Esophagus muscularis mucosa (tissue), 4 donors: Measurements from ENCODE around the gene SYT9. TPM values are rescaled to one million over a fixed set of nuclear protein-coding genes. Genes with fewer than 3 reads are reported as not detected.
A peak's percentile ranks its signal among the peaks of the same experiment; 100 is the strongest.

Experiments used
- DNase-seq: peaks from one replicate; pipeline ENCODE4 v3.0.0-alpha.2; 2017; ENCODE audit errors: extremely low spot score
- H3K27ac ChIP-seq, 4 donors: fragments of 200-600 bp; sonication (generic); replicated peaks in 1 of 4; 1 replicate in 3 of 4; 2 replicates in 1 of 4; pipeline ENCODE4 v1.5.1; 2016 to 2019; ENCODE audit warnings: mild to moderate bottlenecking in 1 of 4
- H3K27me3 ChIP-seq, 4 donors: fragments of 200-600 bp; sonication (generic); one replicate each; pipeline versions ENCODE4 v1.5.1 to v1.6.0; 2016 to 2019
- H3K36me3 ChIP-seq, 4 donors: fragments of 200-600 bp; sonication (generic); one replicate each; pipeline ENCODE4 v1.5.1; 2016 to 2019
- H3K4me1 ChIP-seq, 4 donors: fragments of 200-600 bp; sonication (generic); one replicate each; pipeline ENCODE4 v1.5.1; 2016 to 2019
- H3K4me3 ChIP-seq, 4 donors: fragments of 200-600 bp; sonication (generic); 1 replicate in 2 of 4; 2 replicates in 2 of 4; pipeline ENCODE4 v1.5.1; 2016 to 2019; ENCODE audit warnings: mild to moderate bottlenecking in 4 of 4, moderate library complexity in 1 of 4
- H3K9me3 ChIP-seq, 4 donors: fragments of 200-600 bp; sonication (generic); 1 replicate in 3 of 4; 2 replicates in 1 of 4; pipeline ENCODE4 v1.5.1; 2016 to 2019
- CTCF ChIP-seq, 3 experiments: fragments of 200-600 bp in 2 of 3; fragments of 450-650 bp in 1 of 3; sonication (generic) in 2 of 3; IDR thresholded peaks; one replicate each; pipeline ENCODE4 v1.5.1; 2017 to 2019; ENCODE audit warnings: antibody characterized with exemption in 3 of 3, mild to moderate bottlenecking in 2 of 3, moderate library complexity in 1 of 3
- EP300 ChIP-seq: sonication (generic); formaldehyde crosslinking; IDR thresholded peaks from one replicate; pipeline ENCODE4 v1.6.1; 2017; ENCODE audit warnings: antibody characterized with exemption
- POLR2A ChIP-seq: fragments of 450-650 bp; IDR thresholded peaks from one replicate; pipeline ENCODE4 v1.6.1; 2017; ENCODE audit warnings: antibody characterized with exemption, moderate library complexity, mild to moderate bottlenecking, low read depth
- POLR2AphosphoS5 ChIP-seq, 2 donors: sonication (generic); formaldehyde crosslinking; IDR thresholded peaks; one replicate each; pipeline ENCODE4 v1.6.1; 2017; ENCODE audit warnings: antibody characterized with exemption in 2 of 2
- WGBS: methylation state at CpG from one replicate; pipeline ENCODE4 v1.1.5; 2018; 5-methylcytosine and 5-hydroxymethylcytosine counted together
- intact Hi-C: fragments of 100-400 bp; cut with DNase I; formaldehyde crosslinking; loops from one replicate; pipeline ENCODE4 v1.15.1; 2023
- total RNA-seq, 4 donors: library from RNA; depleted of rRNA; stranded (reverse); fragments of >200 nt; gene quantifications; one replicate each; pipeline versions ENCODE4 v1.1.0 to v1.2.1, GENCODE V29; 2016

SYT9 gene
- total RNA-seq, 4 donors from 2014 or later = 0.13 to 0.33 (median 0.29) TPM; not detected in 1

GRCh38 chr11:7413961-7414915, 162.5 kb downstream of the SYT9 start:
- intact Hi-C loops = no loop called here
- TF ChIP-seq POLR2AphosphoS5 (IDR thresholded peaks at IDR 0.05) (no peak), CTCF (IDR thresholded peaks at IDR 0.05) (no peak), EP300 (no peak), POLR2A (no peak)
- no peak overlapping the region for H3K27ac ChIP-seq
- H3K4me3 ChIP-seq = no peak overlapping the region
- no peaks in the 10 kb centered on the region for H3K27me3 ChIP-seq
- H3K4me1 ChIP-seq = no peaks in the 10 kb centered on the region
- WGBS = 66% methylated on average over 8 of the region's 8 CpGs
- no peaks in the 10 kb centered on the region for H3K36me3 ChIP-seq
- no peak for DNase-seq
- peaks cover 0 to 9% (median 3%) of the 10 kb centered on the region in 4 donors for H3K9me3 ChIP-seq

- no peaks in the 10 kb centered on the region for H3K4me1 ChIP-seq
- peaks cover 0 to 9% (median 3%) of the 10 kb centered on the region in 4 donors for H3K9me3 ChIP-seq
- TF ChIP-seq POLR2A (no peak), POLR2AphosphoS5 (IDR thresholded peaks at IDR 0.05) (no peak)
- DNase-seq = peak; percentile 86
- WGBS = 91% methylated on average over 13 of the region's 14 CpGs
- no peaks in the 10 kb centered on the region for H3K27me3 ChIP-seq
- intact Hi-C loops = no loop called here
- no peak overlapping the region for H3K27ac ChIP-seq
- no peaks in the 10 kb centered on the region for H3K36me3 ChIP-seq
- no peak overlapping the region for H3K4me3 ChIP-seq
Measured at GRCh38 chr11:7414973-7415817, 163.5 kb downstream of the SYT9 start.

- DNase-seq = peak; percentile 24
- Histone ChIP-seq H3K27ac (no peak overlapping the region), H3K27me3 (no peaks in the 10 kb centered on the region), H3K4me3 (no peak overlapping the region), H3K9me3 (peaks cover 0 to 5% (median 2%) of the 10 kb centered on the region in 4 donors), H3K4me1 (no peaks in the 10 kb centered on the region), H3K36me3 (no peaks in the 10 kb centered on the region)
- no peak for TF ChIP-seq POLR2A
- TF ChIP-seq POLR2AphosphoS5 (IDR thresholded peaks at IDR 0.05) = no peak
- no peak for TF ChIP-seq EP300
- TF ChIP-seq CTCF (IDR thresholded peaks at IDR 0.05) = no peak
- WGBS = 51% methylated on average over 4 of the region's 4 CpGs
- intact Hi-C loops = no loop called here
Measured at GRCh38 chr11:7416080-7416479, 164.4 kb downstream of the SYT9 start.

GRCh38 chr11:7417328-7417727, 165.6 kb downstream of the SYT9 start:
- Histone ChIP-seq H3K36me3 (no peaks in the 10 kb centered on the region), H3K27ac (no peak overlapping the region), H3K4me3 (no peak overlapping the region), H3K9me3 (no peaks in the 10 kb centered on the region), H3K4me1 (no peaks in the 10 kb centered on the region), H3K27me3 (no peaks in the 10 kb centered on the region)
- DNase-seq = peak; percentile 50
- intact Hi-C loops = no loop called here
- no peak for TF ChIP-seq CTCF (IDR thresholded peaks at IDR 0.05)
- TF ChIP-seq POLR2A = no peak
- TF ChIP-seq EP300 = no peak
- TF ChIP-seq POLR2AphosphoS5 (IDR thresholded peaks at IDR 0.05) = no peak

- WGBS = 87% methylated on average over 3 of the region's 3 CpGs
- no peak overlapping the region for H3K4me3 ChIP-seq
- H3K27ac ChIP-seq = no peak overlapping the region
- peak; percentile 31 for DNase-seq
- TF ChIP-seq EP300 (no peak), CTCF (IDR thresholded peaks at IDR 0.05) (no peak), POLR2A (no peak), POLR2AphosphoS5 (IDR thresholded peaks at IDR 0.05) (no peak)
- no peaks in the 10 kb centered on the region for H3K36me3 ChIP-seq
- intact Hi-C loops = no loop called here
- no peaks in the 10 kb centered on the region for H3K4me1 ChIP-seq
- H3K9me3 ChIP-seq = no peaks in the 10 kb centered on the region
- no peaks in the 10 kb centered on the region for H3K27me3 ChIP-seq
Measured at GRCh38 chr11:7418061-7418460, 166.4 kb downstream of the SYT9 start.
